Liver (tissue), 9 donors: ENCODE measurements around the gene ETV4. TPM values are rescaled to one million over a fixed set of nuclear protein-coding genes. Genes with fewer than 3 reads are reported as not detected.

Experiments used
- DNase-seq: peaks from one replicate; pipeline ENCODE4 v3.0.0-alpha.2; 2017; ENCODE audit warnings: low spot score
- H3K27ac ChIP-seq, 2 donors: one replicate each; pipeline ENCODE4 v1.7.0; 2013; ENCODE audit warnings: inconsistent platforms in 2 of 2, low read length in 2 of 2, control low read depth in 1 of 2, low read depth in 1 of 2, mild to moderate bottlenecking in 1 of 2
- H3K27me3 ChIP-seq, 4 donors: one replicate each; pipeline versions ENCODE4 v1.6.1 to v1.7.0; 2013; ENCODE audit warnings: low read length in 3 of 4, inconsistent platforms in 1 of 4, mild to moderate bottlenecking in 1 of 4, moderate library complexity in 1 of 4; ENCODE audit not compliant: control insufficient read depth in 4 of 4, insufficient read depth in 4 of 4
- H3K36me3 ChIP-seq, 4 donors: one replicate each; pipeline versions ENCODE4 v1.6.1 to v1.7.0; 2013; ENCODE audit warnings: low read length in 3 of 4, mild to moderate bottlenecking in 3 of 4, low read depth in 1 of 4, moderate library complexity in 1 of 4; ENCODE audit not compliant: control insufficient read depth in 4 of 4, insufficient read depth in 3 of 4
- H3K4me1 ChIP-seq, 4 donors: one replicate each; pipeline versions ENCODE4 v1.6.1 to v1.7.0; 2013; ENCODE audit warnings: low read length in 3 of 4, mild to moderate bottlenecking in 3 of 4, moderate library complexity in 1 of 4; ENCODE audit not compliant: control insufficient read depth in 4 of 4, insufficient read depth in 4 of 4
- H3K4me3 ChIP-seq, 3 donors: one replicate each; pipeline versions ENCODE4 v1.6.1 to v1.7.0; 2013; ENCODE audit warnings: low read length in 3 of 3, control low read depth in 1 of 3, low read depth in 1 of 3, mild to moderate bottlenecking in 1 of 3
- H3K9ac ChIP-seq, 2 donors: one replicate each; pipeline ENCODE4 v1.7.0; 2013; ENCODE audit warnings: low read length in 2 of 2, mild to moderate bottlenecking in 2 of 2, moderate library complexity in 2 of 2, control low read depth in 1 of 2, low read depth in 1 of 2
- H3K9me3 ChIP-seq, 4 donors: one replicate each; pipeline versions ENCODE4 v1.6.1 to v1.7.0; 2013; ENCODE audit warnings: low read length in 3 of 4; ENCODE audit not compliant: control insufficient read depth in 4 of 4
- ATF3 ChIP-seq: IDR thresholded peaks from 2 replicates; pipeline ENCODE4 v1.6.1; 2016; ENCODE audit warnings: antibody characterized with exemption
- CTCF ChIP-seq: fragments of 150-350 bp; IDR thresholded peaks from 2 replicates; pipeline ENCODE4 v1.5.1; 2017; ENCODE audit warnings: improper control_type of control experiment, low read depth, low read length; ENCODE audit not compliant: missing input control
- EGR1 ChIP-seq, 2 donors: IDR thresholded peaks; 2 replicates each; pipeline ENCODE4 v1.6.1; 2016 to 2018; ENCODE audit warnings: antibody characterized with exemption in 2 of 2, low read depth in 2 of 2
- FOXA1 ChIP-seq: IDR thresholded peaks from 2 replicates; pipeline ENCODE4 v1.6.1; 2016; ENCODE audit warnings: antibody characterized with exemption
- FOXA2 ChIP-seq: IDR thresholded peaks from 2 replicates; pipeline ENCODE4 v1.6.1; 2016; ENCODE audit warnings: antibody characterized with exemption
- GABPA ChIP-seq, 2 donors: IDR thresholded peaks in 1 of 2; conservative IDR thresholded peaks in 1 of 2; 2 replicates each; pipeline ENCODE4 v1.6.1; 2016; ENCODE audit warnings: antibody characterized with exemption in 2 of 2, mild to moderate bottlenecking in 1 of 2, moderate library complexity in 1 of 2
- HNF4A ChIP-seq, 2 donors: conservative IDR thresholded peaks; 2 replicates each; pipeline ENCODE4 v1.6.1; 2016; ENCODE audit warnings: antibody characterized with exemption in 2 of 2, mild to moderate bottlenecking in 2 of 2
- HNF4G ChIP-seq: IDR thresholded peaks from 2 replicates; pipeline ENCODE4 v1.6.1; 2016; ENCODE audit warnings: antibody characterized with exemption
- JUND ChIP-seq, 2 donors: IDR thresholded peaks; 2 replicates each; pipeline ENCODE4 v1.6.1; 2016; ENCODE audit warnings: antibody characterized with exemption in 2 of 2
- MAX ChIP-seq: IDR thresholded peaks from 2 replicates; pipeline ENCODE4 v1.6.1; 2016; ENCODE audit warnings: antibody characterized with exemption
- NR2F2 ChIP-seq: IDR thresholded peaks from 2 replicates; pipeline ENCODE4 v1.6.1; 2016; ENCODE audit warnings: antibody characterized with exemption
- RAD21 ChIP-seq, 2 donors: IDR thresholded peaks; 2 replicates each; pipeline ENCODE4 v1.6.1; 2016; ENCODE audit warnings: antibody characterized with exemption in 2 of 2, mild to moderate bottlenecking in 2 of 2
- REST ChIP-seq: IDR thresholded peaks from 2 replicates; pipeline ENCODE4 v1.6.1; 2016; ENCODE audit warnings: antibody characterized with exemption, mild to moderate bottlenecking
- RXRA ChIP-seq, 2 donors: IDR thresholded peaks; 2 replicates each; pipeline ENCODE4 v1.6.1; 2017 to 2018; ENCODE audit warnings: antibody characterized with exemption in 2 of 2, mild to moderate bottlenecking in 1 of 2
- SP1 ChIP-seq: IDR thresholded peaks from 2 replicates; pipeline ENCODE4 v1.6.1; 2018; ENCODE audit warnings: antibody characterized with exemption, mild to moderate bottlenecking
- TAF1 ChIP-seq: conservative IDR thresholded peaks from 2 replicates; pipeline ENCODE4 v1.6.1; 2016; ENCODE audit warnings: antibody characterized with exemption, mild to moderate bottlenecking
- YY1 ChIP-seq: IDR thresholded peaks from 2 replicates; pipeline ENCODE4 v1.6.1; 2016; ENCODE audit warnings: antibody characterized with exemption, mild to moderate bottlenecking
- ZBTB33 ChIP-seq: IDR thresholded peaks from 2 replicates; pipeline ENCODE4 v1.6.1; 2016; ENCODE audit warnings: antibody characterized with exemption
- WGBS: extraction: QIAGEN DNeasy Blood & Tissue Kit; methylation state at CpG from one replicate; pipeline ENCODE4 v1.1.7; 2013; 5-methylcytosine and 5-hydroxymethylcytosine counted together
- polyA plus RNA-seq, 2 donors: library from polyadenylated mRNA; stranded (reverse) in 1 of 2; unstranded in 1 of 2; fragments of 200-250 nt in 1 of 2; fragments of >200 nt in 1 of 2; fragmentation: Nextera tagmentation in 1 of 2; extraction: Ambion mirVana in 1 of 2; gene quantifications; one replicate each; pipeline versions ENCODE4 v1.2.1 to v1.2.3, GENCODE V29; 2013 to 2015
- total RNA-seq, 2 donors: library from RNA; depleted of rRNA; stranded (reverse); fragments of >200 nt; gene quantifications; one replicate each; pipeline ENCODE4 v1.2.3, GENCODE V29; 2014
- donor health status: healthy.
- donor health status: healthy.
- donor health status: healthy.
- donor health status: healthy.
- donor health status: healthy.

The ETV4 gene
- total and polyA plus RNA-seq, 4 donors, result 0.08 to 1.1 (median 0.46) TPM

GRCh38 chr17:43570518-43570928 lies 24.4 kb upstream of the ETV4 start:
- TF ChIP-seq ATF3 (no peak), MAX (no peak), JUND (IDR thresholded peaks at IDR 0.05) (no peak), NR2F2 (no peak), TAF1 (no peak), CTCF (no peak), FOXA1 (no peak), RAD21 (IDR thresholded peaks at IDR 0.05) (no peak), HNF4A (conservative IDR thresholded peaks at IDR 0.05) (no peak), REST (no peak), RXRA (IDR thresholded peaks at IDR 0.05) (no peak), FOXA2 (no peak), GABPA (IDR thresholded peaks at IDR 0.05 in 1 of 2, conservative IDR thresholded peaks at IDR 0.05 in 1 of 2) (no peak), YY1 (no peak), SP1 (no peak), HNF4G (no peak), EGR1 (IDR thresholded peaks at IDR 0.05; ENCODE audit: low read depth in 2 of 2) (no peak), ZBTB33 (no peak)
- Histone ChIP-seq H3K27me3 (no peaks in the 10 kb centered on the region), H3K9me3 (no peaks in the 10 kb centered on the region), H3K9ac (no peak overlapping the region), H3K36me3 (no peaks in the 10 kb centered on the region), H3K4me1 (no peaks in the 10 kb centered on the region), H3K27ac (no peak overlapping the region), H3K4me3 (no peak overlapping the region)
- WGBS, result 92% methylated on average over 3 of the region's 3 CpGs
- no peak for DNase-seq
